ENCODE results near the gene ZNF275.

GRCh38 chrX:153366119-153366518 lies 32.2 kb downstream of the ZNF275 start:
- TF ChIP-seq CTCF (IDR thresholded peaks at IDR 0.05) = no peak
- TF ChIP-seq EZH2 (IDR thresholded peaks at IDR 0.05; ENCODE audit: borderline replicate concordance, insufficient read depth, low read depth, low read length, poor library complexity, severe bottlenecking) = no peak
